NT2/D1 (cell line): ENCODE data around the gene CRYAA.
"Not testable (repeated sequence)": the region's sequence is repeated elsewhere in the genome, so short reads cannot be mapped to it uniquely, and the experiment has no call there.

Experiments used
- YY1 ChIP-seq: IDR thresholded peaks from 2 replicates; pipeline ENCODE4 v1.6.1; 2011; ENCODE audit not compliant: insufficient read length, insufficient read depth
- ZNF274 ChIP-seq: IDR thresholded peaks from 2 replicates; pipeline ENCODE4 v1.6.1; 2011; ENCODE audit warnings: mild to moderate bottlenecking, low read depth, low read length

GRCh38 chr21:43178175-43178826, 9.5 kb downstream of the CRYAA start:
- not testable (repeated sequence) for TF ChIP-seq YY1, ZNF274
